NCI-H1436 (cell line): Measurements from ENCODE around the gene HEXD.

Experiments used
- DNase-seq: peaks from one replicate; lab custom pipeline; 2025; lab: John Stamatoyannopoulos, UW

The HEXD gene

GRCh38 chr17:82489851-82490511, 71.8 kb downstream of the HEXD start:
- DNase-seq, result no peak

GRCh38 chr17:82490512-82491195, 72.5 kb downstream of the HEXD start:
- no peak for DNase-seq

- DNase-seq, result no peak
These were observed 73.0 kb downstream of the HEXD start for GRCh38 chr17:82491196-82491530.

- DNase-seq, result no peak
These were observed 73.4 kb downstream of the HEXD start for GRCh38 chr17:82491533-82491932.
